Measurements from ENCODE around the gene NUP62.
"Not testable (repeated sequence)": the region's sequence is repeated elsewhere in the genome, so short reads cannot be mapped to it uniquely, and the experiment has no call there.

NUP62 gene

DNA sequence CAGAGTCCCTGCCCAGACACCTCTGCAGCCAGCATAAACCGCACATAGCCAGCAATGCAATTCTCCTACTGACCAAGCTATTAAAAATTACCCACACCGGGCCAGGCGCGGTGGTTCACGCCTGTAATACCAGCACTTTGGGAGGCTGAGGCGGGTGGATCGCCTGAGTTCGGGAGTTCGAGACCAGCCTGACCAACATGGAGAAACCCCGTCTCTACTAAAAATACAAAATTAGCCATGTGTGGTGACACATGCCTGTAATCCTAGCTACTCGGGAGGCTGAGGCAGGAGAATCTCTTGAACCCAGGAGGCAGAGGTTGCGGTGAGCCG lies 4.5 kb downstream of the NUP62 start:
- not testable (repeated sequence) for DNase-seq

DNA sequence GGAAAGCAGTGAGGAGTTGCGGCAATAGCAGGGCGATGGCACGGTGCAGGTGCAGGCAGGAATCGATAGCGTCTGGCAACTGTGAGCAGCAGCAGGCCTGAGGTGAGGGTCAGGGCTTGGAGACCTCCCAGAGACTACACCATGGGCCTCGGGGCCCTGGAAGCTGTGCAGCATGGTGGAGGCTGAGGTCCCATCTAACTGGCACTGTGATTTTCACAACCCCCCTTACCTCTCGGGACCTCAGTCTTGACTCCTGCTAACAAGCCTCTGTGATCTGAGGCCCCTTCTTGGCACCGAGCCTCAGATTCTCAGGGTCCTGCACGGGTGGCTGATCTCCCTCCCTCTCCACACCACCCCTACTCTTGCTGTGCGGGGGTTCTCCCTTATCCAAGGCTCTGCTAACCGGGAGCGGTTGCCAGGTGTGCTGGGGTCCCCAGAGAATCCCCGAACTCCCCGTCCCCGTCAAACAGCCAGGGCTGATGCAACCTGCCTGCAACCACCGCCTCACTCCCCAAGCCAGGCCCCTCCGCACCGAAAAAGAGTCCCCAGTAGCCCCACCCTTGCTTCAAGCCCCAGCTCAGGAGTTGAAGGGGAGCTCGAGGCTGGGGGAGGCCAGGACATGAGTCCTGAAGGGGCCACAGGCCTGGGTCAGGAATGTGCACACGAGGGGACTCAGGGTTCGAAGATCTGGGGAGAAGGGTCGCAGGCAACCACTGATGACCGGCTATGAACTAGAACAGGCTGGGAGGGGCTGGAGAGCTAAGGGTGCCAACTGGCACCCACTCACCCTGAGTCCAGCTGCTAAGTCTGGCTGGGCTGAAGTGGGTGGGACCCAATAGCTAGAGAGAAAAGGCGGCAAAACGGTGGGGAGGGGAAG lies 5.1 kb downstream of the NUP62 start:
- DNase-seq, result no peak

DNA sequence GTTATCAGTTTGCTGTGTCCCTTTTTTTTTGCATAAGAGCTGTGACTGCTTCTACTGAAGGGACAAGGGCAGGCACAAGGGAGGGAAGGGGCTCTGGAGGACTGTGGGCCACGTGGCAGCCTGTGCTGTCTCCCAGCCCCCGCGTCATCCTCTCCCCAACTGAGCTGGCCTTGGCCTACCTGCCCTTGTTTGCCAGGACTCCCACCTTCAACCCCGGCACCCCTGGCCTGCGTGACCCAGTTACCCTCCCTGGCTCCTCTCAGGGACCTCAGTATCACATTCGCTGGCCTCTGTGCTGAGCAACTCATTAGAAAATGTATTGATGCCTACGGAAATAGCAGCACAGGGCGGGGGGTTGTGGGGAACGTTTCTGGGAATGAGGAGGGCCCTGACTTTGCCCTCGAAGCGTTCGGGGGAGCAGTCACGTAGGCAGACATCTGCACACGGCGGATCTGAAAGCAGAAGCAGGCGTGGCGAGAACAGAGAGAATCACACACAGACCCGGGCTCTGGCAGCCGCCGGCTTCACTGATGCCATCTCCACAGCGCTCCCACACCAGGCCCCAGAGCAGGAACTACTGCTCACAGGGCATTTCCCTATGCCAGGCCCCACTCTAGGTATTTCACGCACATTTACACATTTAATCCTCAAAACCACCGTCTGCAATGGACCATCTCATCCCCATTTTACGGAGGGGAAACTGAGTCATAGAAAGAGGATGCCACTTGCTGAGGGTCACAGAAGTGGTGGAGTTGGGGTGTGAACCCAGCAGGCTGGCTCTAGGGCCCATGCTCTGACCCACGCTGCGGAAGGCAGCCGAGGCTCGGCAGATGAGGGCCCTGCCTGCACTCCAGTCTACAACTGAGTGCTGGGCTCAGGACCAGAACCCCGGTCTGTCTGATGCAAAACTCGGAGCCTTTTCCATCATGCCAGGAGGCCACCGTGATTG lies 6.0 kb downstream of the NUP62 start:
- no peak for DNase-seq

DNA sequence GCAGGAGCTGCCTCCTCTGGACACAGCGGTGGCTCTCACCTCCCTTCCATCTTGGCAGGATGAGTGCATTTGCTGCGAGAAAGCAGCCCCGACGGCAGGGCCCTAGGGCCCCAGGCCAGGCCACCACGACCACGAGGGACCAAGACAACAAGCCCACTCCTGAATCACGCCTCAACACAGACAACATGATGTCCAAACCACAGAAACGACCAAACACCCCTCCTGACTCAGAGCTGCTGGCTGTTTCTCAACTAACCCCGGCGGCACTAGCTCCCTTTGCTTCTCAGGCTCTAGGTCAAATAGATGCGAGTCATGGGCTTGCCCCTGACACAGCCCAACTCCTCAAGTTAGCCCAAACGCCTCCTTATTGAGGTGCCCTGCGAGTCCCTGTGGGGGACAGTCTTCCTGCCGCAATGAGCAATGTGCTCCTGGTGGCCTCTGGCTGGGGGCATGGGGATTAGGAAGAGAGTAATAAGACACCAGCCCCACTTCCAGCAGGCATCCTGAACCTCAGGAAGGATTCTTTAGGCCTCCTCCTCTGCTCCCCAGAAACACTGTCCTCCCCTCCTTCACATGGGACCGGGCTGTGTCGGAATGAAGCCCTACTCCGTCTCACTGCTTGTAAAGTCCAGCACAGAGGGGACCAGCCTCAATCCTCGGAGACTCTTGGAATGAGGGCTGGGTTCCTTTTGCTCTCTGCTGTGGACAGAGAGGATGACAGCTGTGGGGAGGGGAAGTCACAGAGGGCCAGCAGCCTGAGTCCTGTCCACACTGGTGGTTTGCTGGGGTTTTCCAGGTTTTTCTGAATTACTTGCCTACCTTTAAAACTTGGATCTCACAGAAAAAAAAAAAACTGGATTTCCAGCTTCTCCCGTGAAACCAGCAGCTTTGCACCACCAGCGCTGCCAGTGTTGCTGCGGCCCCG lies 7.2 kb downstream of the NUP62 start:
- DNase-seq, result no peak

DNA sequence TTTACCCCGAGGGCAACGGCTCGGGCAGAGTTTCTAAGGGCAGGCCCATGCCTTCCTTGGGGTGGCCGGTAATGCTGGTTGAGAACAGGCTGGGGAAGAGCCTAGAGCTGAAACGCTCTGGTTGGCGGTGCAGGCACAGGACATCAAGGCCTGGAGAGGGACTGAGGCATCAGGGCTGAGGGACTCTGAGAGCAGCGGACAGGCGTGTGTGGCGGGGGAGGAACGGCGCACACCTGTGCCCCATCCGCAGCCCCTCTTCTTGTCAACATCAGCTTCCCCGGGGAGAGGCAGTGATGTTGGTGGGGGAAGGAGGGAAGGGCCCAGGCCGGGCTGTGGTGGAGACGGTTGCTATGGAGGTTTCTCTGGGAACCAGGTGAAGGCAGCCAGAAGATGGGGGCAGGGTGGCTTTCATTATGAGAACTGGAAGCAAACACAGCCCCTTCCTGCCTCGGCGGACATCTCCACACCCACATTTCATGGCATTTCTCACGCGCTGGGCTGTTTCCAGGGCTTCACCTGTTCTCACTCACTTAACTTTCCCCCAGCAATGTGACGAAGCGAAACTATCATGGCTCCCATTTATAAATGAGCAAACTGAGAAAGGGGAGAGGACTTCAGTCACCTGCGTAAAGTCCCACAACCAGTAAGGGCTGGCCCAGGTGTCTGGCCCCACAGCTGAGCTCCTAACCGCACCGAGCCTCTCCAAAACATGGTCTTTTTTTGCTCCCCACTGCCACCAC lies 8.5 kb downstream of the NUP62 start:
- no peak for DNase-seq

DNA sequence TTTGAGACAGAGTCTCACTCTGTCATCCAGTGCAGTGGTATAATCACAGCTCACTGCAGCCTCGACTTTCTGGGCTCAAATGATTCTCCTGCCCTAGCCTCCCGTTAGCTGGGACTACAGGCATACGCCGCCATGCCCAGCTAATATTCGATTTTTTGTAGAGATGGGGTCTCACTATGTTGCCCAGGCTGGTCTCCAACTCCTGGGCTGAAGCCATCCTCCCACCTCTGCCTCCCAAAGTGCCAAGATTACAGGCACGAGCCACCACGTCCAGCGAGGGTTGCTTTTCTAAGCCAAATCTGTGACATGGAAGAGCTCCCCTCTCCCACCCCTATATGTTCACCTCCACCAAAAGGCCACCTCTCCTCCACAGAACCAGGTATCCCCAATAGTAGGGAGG lies 11.2 kb downstream of the NUP62 start:
- DNase-seq, result no peak

DNA sequence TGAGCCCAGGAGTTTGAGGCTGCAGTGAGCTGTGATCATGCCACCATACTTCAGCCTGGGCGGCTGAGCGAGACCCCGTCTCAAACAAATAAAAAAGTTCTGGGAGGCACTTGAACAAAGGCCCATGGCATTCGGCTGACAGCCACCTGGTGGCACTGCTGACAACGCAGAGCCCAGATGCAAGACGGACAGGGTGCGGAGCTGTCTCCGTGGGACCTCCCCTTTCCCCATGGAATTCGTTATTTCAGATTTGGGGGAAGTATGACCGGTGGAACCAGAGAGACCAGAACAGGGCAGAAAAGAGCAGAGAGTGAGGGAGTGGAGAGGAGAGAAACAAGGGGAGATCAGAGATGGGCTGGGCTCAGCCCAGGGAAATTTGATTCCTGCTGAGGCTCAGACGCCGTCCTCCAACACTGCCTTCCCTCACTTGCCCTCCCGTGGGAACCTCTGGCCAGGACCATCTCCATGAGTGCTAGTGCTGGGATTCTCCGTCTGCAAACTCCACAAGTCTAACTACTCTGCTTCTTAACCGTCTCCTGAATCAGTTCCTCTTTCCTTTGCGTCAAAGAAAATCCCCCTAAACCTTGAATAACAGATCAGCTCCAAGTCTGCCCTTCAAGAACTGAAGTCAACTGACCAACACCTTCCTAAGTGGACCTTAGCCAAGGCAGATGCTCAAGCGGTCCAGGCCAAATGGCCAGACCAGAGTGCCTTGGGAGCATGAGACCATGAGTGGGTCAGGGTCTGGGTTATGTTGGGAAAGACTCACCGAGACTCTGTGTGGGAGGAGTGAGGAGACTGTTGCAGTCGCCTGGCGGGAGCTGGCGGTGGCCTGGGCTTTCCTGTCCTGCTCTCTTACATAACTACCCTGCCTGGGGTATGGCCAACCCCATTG lies 12.2 kb downstream of the NUP62 start:
- no peak for DNase-seq

DNA sequence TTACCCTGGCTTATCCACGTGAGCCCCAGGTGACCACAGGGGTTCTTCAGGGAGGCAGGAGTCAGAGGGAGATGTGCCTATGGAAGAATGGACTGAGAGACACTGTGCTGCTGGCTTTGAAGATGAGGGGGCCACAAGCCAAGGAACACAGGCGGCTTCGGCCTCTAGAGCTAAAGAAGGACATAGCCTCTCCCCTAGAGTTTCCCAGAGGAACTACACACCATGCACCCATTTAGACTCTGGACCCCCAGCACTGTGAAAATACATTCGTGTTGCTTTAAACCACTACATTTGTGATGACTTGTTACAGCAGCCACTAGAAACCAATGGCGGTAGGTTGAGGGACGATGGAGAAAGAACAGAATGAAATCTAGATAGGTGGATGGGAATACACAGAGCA lies 14.0 kb downstream of the NUP62 start:
- no peak for DNase-seq

DNA sequence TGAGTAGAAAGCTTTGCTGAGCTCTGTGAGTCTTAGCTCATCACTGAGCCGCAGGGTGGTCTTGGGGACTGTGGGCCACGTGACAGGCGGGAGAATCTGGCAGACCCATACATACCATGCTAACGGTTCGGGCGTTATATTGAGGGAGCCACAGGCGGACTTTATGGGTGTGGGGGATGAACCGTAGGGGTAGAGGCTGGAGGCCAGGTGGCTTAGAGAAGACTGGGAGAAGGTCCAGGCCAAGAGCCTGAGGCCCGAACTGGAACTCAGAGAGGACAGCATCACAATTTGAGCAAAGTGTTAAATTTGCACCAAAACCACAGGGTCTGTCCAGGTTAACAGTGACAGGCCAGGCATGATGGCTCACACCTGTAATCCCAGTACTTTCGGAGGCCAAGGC lies 15.6 kb downstream of the NUP62 start:
- no peak for DNase-seq

DNA sequence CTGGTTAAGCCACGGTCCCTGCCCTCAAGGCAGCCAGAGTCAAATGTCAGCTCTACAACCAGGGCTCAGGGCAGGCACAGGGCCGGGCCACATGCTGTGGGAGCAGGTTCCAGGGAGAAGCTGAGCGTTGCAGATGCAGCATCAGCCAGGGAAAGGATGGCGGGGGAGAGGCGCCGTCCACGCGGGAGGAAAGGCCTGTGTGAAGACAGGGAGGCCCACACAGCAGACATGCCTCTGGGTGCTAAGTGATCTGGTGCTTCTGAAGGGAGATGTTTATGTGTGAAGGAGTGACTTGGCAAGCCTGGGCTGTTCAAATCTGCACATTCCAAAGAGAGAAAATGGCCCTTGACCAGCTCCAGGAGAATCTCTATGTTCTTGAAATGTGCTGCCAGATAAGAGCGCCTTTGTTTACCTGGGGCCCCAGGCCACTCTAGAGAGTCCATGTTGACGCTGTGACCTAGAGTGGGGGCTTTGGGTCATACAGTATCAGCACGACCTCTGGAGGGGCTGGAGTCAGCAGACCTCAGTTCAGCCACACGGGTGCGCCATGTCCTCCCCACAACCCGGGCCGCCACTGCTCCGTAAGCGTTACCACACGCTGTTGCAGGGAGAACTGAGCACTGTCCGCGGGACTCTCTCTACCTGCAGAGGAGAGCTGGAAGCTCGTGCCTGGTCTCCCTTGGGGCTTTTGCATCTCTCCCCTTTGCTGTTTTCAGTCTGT lies 16.2 kb downstream of the NUP62 start:
- DNase-seq, result no peak

DNA sequence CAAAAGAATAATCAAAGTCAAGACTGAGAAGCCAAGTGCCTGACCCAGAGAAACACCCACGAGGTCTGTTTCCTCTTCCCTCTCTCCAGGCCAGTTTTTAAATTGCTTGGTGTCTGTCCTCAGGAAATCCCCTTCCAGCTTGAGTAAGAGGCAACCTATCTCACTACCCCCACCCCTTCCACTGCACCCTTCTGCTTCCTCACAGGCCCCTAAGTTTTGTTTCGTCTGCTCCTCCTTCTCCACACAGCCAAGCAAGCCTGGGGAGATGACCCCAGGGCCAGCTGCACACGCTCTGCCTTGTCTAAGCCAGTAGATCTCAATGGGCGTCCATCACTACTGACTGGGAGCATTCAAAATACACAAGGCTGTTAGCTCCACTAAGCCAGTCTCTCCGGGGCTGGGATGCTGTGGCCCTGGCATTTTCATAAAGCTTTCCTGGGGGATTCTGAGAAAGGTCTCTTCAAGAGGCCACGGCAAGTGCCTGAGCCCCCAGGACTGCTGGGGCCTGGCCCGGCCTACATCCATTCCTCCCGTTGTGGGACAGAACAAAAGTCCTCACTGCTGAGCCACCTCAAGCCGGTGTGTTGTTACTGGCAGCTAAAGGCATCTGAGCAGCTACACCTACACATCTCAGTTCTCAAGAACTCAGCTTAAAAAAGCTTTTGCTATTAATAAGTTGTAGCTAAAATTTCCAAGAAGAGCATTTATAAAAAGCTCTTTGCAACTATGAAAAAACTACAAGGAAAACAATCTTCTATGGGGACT lies 17.7 kb downstream of the NUP62 start:
- DNase-seq, result peak in 1 of 5 donors; percentile 44

DNA sequence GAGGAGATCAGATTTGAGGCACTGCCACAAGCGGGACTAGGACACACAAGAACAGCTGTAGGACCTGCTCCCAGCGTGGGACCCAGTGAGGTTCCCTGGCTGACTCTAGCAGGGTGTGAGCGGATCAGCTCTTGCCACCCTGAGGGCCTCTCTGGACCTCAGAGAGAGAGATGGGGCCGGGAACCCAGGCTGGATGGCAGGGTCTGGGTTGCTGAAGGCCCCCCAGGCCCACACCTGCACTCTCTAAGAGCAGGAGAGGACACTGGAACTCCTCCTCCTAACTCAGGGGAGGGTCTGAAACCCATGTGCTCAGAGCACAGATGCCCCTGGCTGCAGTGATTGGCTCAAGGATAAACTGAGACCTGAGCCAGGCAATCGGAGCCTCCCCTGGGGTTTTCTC lies 19.1 kb downstream of the NUP62 start:
- no peak for DNase-seq

DNA sequence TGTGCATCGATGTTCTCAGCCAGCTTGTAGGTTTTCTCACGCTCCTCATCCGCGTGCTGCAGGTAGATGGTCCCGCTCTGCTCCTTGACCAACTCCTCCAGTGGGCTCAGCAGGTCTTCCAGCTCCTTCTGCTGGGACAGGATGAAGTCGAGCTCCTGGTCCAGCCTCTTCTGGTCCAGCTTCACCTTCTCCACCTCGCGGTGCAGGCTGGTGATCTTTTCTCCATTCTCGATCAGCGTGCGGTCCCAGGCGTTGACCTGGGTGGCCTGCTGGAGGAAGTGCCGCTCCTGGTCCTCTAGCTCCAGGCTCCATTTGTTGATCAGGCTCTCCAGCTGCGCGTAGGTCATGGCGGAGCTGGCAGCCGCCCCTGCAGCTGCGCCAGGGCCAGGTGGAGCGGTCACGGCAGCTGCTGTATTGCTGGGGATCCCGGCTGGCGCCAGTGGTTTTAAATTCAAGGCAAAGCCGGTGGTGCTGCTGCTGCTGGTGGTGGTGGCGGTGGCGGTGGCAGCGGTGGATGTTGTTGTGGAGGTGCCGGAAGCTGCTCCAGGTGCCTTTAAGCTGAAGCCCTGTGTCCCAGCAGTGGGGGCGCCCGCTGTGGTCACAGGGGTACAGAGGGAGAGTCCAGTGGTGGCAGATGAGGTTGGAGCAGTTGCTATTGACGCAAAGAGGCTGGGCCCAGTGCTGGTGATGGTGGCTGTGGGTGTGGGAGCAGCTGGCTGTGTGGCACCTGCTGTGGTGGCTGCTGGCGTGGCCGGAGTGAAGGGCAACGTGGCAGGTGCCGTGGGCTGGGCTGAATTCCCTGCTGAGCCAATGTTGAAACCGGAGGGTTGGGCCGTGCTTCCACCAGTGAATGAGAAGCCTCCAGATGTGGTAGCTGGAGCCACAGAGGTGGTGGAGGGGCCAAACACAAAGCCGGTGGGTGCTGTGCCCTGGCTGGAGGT lies 20.6 kb downstream of the NUP62 start:
- DNase-seq, result no peak

DNA sequence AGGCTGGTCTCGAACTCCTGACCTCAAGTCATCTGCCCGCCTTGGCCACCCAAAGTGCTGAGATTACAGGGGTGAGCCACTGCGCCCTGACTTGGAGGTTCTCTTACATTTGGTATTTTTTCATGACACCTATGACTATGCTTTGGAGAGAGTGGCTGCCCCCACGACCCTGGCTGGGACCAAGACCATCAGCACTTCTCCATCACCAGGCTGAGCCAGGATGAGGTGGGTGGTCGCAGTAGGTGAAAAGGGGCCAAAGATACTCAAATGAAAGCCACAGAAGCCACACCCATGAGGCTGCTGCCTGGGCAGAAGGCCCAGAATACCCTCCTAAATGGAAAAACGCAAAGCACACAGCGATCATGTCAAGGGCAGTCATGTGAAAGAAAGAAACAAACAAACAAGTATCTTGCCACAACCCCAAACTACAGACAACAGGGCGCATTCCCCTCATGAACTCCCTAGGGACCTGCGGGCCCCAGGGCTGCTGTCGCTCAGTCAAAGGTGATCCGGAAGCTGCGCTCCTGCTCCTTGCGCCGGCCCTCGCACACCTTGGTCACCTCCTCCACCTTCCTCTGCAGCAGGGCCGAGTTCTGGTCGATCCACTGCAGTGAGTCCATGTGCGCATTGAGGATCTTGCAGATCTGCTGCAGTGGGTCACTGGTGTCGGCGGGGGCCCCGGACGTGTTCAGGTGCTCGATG lies 21.4 kb downstream of the NUP62 start:
- no peak for DNase-seq

DNA sequence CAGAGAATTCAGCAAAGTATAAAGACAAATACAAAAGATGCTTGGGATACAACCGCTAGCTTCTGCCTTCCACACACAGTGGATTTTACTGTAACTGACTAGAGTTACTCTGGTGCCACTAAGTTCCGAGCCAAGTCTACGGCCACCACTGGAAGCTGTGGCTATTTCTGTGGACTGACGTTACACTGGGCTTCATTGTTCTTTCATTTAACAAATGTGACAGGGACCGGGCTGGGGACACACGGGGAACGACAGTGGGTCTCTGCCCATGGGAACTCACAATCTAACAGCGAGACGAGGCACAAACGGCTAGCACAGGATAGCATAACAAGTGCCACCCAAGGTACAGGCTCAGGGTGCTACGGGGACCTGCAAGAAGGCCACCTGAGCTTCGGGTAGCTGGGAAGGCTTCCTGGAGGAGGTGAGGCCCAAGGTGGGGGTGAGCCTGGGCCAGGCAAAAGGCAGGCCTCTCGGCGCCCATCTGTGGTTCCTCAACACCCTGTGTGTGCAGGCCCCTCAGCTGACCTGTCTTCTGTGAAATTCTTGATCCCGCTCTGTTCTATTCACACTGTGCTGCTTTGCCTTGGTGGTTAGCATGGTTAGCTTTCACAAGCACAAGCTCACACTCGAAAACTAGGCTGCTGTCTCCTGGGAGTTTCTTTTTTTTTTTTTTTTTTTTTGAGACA lies 22.3 kb downstream of the NUP62 start:
- no peak for DNase-seq

DNA sequence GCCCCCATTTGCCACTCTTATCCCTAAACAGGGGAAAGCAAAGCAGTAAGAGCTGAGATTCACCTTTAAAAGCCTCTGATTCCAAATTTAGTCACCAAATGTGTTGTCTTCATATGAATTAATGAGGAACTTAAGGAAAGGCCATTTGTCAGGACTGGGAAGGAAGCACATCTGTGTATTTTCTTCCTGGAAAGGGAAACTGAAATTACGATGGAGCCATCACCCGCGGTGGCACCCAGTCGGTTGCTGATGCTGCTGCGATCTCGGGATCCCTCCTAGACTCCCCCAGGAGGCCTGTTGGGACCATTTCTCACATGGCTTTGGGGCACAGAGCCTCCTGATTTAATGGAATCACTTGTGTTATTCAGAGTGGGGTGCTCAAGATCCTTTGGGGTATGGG lies 25.2 kb downstream of the NUP62 start:
- no peak for DNase-seq
